Measurements from ENCODE around the gene LRMDA.

LRMDA gene

DNA sequence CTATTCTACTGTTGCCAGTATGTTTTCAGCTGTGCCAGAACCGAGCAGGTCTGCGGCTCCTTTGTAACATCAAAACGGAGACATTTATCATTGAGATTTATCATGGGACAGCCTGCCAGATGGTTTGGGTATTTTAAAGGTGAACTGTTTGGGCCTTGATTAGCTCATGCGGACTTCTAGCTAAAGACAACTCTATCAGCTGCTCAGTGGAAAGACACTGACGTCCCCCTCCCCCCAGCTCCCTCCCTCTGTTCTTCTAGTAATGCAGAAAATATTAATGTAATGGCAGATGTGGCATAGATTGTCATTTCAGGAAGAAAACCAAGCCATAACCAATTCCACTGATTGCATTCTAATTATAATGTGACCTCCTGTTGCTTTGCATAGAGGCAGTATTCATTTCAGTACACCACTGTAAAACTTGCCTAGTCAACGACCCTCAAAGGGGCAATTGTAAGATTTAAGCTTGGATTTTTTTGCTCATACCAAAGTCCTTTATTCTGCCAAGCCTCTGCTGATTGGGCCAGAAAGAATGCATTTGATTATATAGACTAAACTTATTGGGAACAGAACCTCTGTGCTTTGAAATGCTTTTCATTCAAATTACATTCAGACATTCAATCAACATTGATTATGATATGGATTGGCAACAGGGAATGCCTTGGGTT lies 966.8 kb downstream of the LRMDA start:
- no peak for TF ChIP-seq EGR1 (IDR thresholded peaks at IDR 0.05)
- TF ChIP-seq YY1 (IDR thresholded peaks at IDR 0.05; ENCODE audit: low read depth) = no peak
- no peak for TF ChIP-seq FOXM1 (IDR thresholded peaks at IDR 0.05; ENCODE audit: borderline replicate concordance, low read depth)
- no peak for TF ChIP-seq NFIC (IDR thresholded peaks at IDR 0.05)
- TF ChIP-seq, protein P1, sequence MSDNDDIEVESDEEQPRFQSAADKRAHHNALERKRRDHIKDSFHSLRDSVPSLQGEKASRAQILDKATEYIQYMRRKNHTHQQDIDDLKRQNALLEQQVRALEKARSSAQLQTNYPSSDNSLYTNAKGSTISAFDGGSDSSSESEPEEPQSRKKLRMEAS (IDR thresholded peaks at IDR 0.05) = no peak
- TF ChIP-seq, protein P2, sequence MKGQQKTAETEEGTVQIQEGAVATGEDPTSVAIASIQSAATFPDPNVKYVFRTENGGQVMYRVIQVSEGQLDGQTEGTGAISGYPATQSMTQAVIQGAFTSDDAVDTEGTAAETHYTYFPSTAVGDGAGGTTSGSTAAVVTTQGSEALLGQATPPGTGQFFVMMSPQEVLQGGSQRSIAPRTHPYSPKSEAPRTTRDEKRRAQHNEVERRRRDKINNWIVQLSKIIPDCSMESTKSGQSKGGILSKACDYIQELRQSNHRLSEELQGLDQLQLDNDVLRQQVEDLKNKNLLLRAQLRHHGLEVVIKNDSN (IDR thresholded peaks at IDR 0.05) = no peak
- TF ChIP-seq EP300 (IDR thresholded peaks at IDR 0.05; ENCODE audit: borderline replicate concordance) = no peak
- TF ChIP-seq ZBTB7A (IDR thresholded peaks at IDR 0.05; ENCODE audit: low read depth) = no peak
- TF ChIP-seq, protein P3, sequence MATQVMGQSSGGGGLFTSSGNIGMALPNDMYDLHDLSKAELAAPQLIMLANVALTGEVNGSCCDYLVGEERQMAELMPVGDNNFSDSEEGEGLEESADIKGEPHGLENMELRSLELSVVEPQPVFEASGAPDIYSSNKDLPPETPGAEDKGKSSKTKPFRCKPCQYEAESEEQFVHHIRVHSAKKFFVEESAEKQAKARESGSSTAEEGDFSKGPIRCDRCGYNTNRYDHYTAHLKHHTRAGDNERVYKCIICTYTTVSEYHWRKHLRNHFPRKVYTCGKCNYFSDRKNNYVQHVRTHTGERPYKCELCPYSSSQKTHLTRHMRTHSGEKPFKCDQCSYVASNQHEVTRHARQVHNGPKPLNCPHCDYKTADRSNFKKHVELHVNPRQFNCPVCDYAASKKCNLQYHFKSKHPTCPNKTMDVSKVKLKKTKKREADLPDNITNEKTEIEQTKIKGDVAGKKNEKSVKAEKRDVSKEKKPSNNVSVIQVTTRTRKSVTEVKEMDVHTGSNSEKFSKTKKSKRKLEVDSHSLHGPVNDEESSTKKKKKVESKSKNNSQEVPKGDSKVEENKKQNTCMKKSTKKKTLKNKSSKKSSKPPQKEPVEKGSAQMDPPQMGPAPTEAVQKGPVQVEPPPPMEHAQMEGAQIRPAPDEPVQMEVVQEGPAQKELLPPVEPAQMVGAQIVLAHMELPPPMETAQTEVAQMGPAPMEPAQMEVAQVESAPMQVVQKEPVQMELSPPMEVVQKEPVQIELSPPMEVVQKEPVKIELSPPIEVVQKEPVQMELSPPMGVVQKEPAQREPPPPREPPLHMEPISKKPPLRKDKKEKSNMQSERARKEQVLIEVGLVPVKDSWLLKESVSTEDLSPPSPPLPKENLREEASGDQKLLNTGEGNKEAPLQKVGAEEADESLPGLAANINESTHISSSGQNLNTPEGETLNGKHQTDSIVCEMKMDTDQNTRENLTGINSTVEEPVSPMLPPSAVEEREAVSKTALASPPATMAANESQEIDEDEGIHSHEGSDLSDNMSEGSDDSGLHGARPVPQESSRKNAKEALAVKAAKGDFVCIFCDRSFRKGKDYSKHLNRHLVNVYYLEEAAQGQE (IDR thresholded peaks at IDR 0.05; ENCODE audit: low read depth) = no peak
- no peak for TF ChIP-seq TAF1 (IDR thresholded peaks at IDR 0.05; ENCODE audit: low read depth)

DNA sequence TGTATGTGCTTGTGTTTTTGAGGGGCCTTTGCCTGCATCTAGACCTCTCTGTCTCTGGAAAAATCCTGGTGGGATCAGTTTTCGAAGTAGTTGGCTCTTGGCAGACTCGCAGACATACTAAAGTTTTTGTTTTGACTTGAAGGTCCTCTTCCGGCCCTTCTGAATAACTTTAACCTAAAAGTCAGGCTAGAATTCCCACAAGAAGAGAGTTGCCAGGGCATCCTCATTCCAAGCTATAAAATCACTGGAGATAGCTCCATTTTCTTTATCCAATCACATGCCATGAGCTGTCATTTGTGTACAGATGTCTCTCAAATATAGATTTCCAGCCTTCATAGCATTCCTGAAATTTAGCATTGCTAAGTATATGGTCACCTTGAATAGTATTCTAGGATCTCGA lies 967.8 kb downstream of the LRMDA start:
- TF ChIP-seq CEBPB (IDR thresholded peaks at IDR 0.05) (no peak), TAF1 (IDR thresholded peaks at IDR 0.05; ENCODE audit: low read depth) (no peak), ZBTB7A (IDR thresholded peaks at IDR 0.05; ENCODE audit: low read depth) (no peak), TEAD4 (IDR thresholded peaks at IDR 0.05) (no peak)
- TF ChIP-seq, protein P3 (IDR thresholded peaks at IDR 0.05; ENCODE audit: low read depth) = no peak

DNA sequence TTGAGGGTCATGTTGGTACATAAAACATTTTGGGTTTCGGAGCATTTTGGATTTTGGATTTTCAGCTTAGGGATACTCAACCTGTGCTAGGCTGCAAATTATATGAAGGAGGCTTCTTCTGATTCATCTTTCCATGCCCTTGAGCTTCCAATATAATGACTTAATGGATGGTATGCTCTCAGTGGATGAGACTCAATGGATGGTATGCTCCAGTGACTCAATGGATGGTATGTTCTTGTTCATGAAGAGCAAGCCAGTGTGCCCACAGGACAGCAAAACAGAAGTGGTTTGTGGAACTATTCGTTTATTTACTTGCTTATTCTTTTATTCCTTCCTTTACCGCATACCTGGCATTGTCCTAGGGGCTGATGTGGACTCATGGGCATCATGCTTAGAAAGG lies 969.6 kb downstream of the LRMDA start:
- TF ChIP-seq YY1 (IDR thresholded peaks at IDR 0.05; ENCODE audit: low read depth) (no peak), CEBPB (IDR thresholded peaks at IDR 0.05) (no peak), NFIC (IDR thresholded peaks at IDR 0.05) (no peak), TCF12 (IDR thresholded peaks at IDR 0.05; ENCODE audit: low read depth) (no peak), RAD21 (IDR thresholded peaks at IDR 0.05; ENCODE audit: low read depth) (no peak), EGR1 (IDR thresholded peaks at IDR 0.05) (no peak), TEAD4 (IDR thresholded peaks at IDR 0.05) (no peak), TAF1 (IDR thresholded peaks at IDR 0.05; ENCODE audit: low read depth) (no peak), EP300 (IDR thresholded peaks at IDR 0.05; ENCODE audit: borderline replicate concordance) (no peak), FOXM1 (IDR thresholded peaks at IDR 0.05; ENCODE audit: borderline replicate concordance, low read depth) (no peak), ZBTB7A (IDR thresholded peaks at IDR 0.05; ENCODE audit: low read depth) (no peak), CREB1 (IDR thresholded peaks at IDR 0.05; ENCODE audit: low read depth) (no peak)
- TF ChIP-seq, protein P3 (IDR thresholded peaks at IDR 0.05; ENCODE audit: low read depth) = no peak
- TF ChIP-seq, protein P1 (IDR thresholded peaks at IDR 0.05) = no peak
- TF ChIP-seq, protein P2 (IDR thresholded peaks at IDR 0.05) = no peak

DNA sequence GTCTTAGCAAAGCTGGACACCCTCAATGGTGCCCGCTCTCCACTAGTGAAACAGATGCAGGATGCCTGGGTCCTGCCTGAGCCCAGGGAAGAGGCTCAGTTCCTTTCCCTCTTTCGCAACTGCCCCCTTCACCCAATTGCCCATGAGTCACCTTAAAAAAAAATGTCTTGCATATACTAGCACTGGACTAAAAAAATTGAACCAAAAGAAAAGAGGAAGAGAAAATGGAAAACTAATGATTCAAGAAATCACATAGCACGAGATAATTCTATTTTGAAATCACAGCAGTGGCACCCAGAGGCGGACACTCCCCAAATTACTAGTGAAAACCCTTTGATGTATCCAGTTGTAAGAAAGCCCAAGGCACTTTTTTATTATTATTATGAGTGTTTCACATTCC lies 972.5 kb downstream of the LRMDA start:
- no peak for TF ChIP-seq EP300 (IDR thresholded peaks at IDR 0.05; ENCODE audit: borderline replicate concordance)
- no peak for TF ChIP-seq TEAD4 (IDR thresholded peaks at IDR 0.05)
- TF ChIP-seq EGR1 (IDR thresholded peaks at IDR 0.05) = no peak
- no peak for TF ChIP-seq CEBPB (IDR thresholded peaks at IDR 0.05)
- no peak for TF ChIP-seq RAD21 (IDR thresholded peaks at IDR 0.05; ENCODE audit: low read depth)
- TF ChIP-seq TAF1 (IDR thresholded peaks at IDR 0.05; ENCODE audit: low read depth) = no peak
- no peak for TF ChIP-seq TCF12 (IDR thresholded peaks at IDR 0.05; ENCODE audit: low read depth)
- TF ChIP-seq CREB1 (IDR thresholded peaks at IDR 0.05; ENCODE audit: low read depth) = no peak
- TF ChIP-seq, protein P3 (IDR thresholded peaks at IDR 0.05; ENCODE audit: low read depth) = no peak
- TF ChIP-seq YY1 (IDR thresholded peaks at IDR 0.05; ENCODE audit: low read depth) = no peak
- TF ChIP-seq FOXM1 (IDR thresholded peaks at IDR 0.05; ENCODE audit: borderline replicate concordance, low read depth) = no peak
- TF ChIP-seq, protein P1 (IDR thresholded peaks at IDR 0.05) = no peak
- TF ChIP-seq NFIC (IDR thresholded peaks at IDR 0.05) = no peak
- TF ChIP-seq, protein P2 (IDR thresholded peaks at IDR 0.05) = no peak
- TF ChIP-seq ZBTB7A (IDR thresholded peaks at IDR 0.05; ENCODE audit: low read depth) = no peak

Data from Ishikawa (cell line).